CD4-positive, alpha-beta T cell treated with Interleukin-15 for 1 hour (primary cell): ENCODE measurements around the gene SLC13A4.
"Not testable (repeated sequence)": the region's sequence is repeated elsewhere in the genome, so short reads cannot be mapped to it uniquely, and the experiment has no call there.

Experiments used
- DNase-seq: peaks from one replicate; pipeline ENCODE4 v3.0.0-alpha.2; 2020

Gene SLC13A4

GRCh38 chr7:135728136-135728669 is at the start of gene SLC13A4:
TSS of gene SLC13A4 (minus strand) at chr7:135728186. CDS start at chr7:135727496, 690 bp downstream.
- DNase-seq = no peak

GRCh38 chr7:135775915-135776314 is 47.9 kb upstream of the SLC13A4 start:
- DNase-seq = not testable (repeated sequence)

- no peak for DNase-seq
These were observed 47.2 kb upstream of the SLC13A4 start for GRCh38 chr7:135775230-135775629.

DNA sequence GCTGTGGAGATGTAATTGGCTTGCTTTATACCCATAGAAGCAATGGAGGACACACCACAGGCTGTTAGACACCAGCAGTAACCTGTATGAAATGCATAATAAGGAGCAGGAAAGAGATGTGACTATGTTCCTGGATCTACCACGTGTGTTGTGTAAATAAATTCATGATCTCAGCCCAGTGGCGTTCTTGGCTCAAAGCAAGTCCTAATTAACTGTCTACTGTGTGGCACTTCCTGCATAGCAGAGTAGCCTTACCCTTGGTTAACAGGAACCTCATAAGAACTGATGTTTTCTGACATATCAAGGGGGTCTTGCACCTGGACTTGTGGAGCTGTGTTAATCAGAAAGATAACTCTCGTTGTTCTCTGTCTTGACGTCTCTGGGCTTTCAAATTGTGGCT is 46.3 kb upstream of the SLC13A4 start:
- DNase-seq = no peak

DNA sequence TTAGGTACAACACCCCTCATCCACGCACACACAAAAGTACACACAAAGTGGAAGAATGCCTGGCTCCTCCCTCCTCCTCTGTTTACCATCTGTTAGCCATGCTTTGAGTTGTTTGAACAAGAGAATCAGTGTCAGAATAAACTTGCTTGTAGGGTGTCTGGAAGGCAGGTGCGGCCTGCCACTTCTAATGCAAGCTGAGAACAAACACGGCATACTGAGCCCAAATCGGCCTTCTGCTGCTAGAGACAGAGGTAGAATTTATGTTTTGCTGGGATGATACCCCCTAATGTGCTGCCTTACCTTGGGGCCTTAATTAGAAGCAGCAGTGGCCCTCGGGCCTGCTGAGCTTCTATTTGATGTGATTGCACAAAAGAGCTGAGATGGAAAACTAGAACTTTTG is 45.5 kb upstream of the SLC13A4 start:
- DNase-seq = no peak

GRCh38 chr7:135772639-135773222 is 44.7 kb upstream of the SLC13A4 start:
- no peak for DNase-seq

DNA sequence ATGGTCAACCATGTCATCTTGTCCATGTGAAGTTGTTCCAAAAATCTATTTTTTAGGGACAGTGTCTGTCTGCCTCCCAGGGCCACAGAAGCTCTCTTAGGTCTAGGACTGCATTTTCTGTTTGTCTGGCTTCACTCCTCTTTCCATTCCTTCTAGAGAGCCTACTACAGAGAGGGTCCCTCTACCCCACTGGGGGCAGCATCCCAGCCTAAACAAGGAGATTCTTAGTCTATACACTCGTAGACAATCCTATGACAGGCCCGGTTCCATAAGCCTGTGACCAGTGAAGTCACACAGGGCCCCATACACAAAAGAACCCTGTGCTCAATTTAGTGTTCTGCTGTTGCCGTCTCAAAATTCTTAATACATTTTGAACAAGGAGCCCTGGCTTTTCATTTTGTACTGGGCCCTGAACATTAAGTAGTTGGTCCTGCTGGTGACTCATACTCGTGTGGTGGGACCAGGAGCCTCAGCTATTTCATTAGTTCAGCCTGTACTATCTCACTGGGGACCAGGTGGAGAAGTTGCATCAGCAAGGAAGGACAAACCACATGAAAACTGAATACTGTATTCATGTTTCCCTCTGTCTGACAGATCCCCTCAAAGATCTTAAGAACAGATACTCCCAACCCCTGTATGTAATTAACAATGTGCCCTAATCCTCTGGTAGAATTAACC is 44.1 kb upstream of the SLC13A4 start:
- DNase-seq = no peak

DNA sequence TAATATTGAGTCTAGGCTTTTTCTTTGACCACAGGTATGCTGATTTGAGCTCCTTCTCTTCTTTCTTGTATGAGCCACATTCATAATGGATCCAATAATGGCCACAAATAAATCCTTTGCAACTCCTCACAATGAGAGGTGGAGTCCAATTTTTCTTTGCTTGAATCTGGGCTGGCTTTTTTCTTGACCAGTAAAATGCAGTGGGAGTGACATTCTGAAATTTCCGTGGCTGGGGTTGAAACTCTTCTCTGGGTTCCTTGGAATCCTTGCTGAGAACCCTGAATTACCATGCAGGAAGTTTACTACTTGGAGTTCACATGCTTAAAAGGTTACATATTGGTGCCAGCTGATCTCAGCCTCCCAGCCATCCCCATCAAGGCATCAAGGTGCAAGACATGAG is 43.1 kb upstream of the SLC13A4 start:
- no peak for DNase-seq

GRCh38 chr7:135770139-135770710 is 42.2 kb upstream of the SLC13A4 start:
- DNase-seq = no peak

GRCh38 chr7:135769005-135769802 is 41.2 kb upstream of the SLC13A4 start:
- no peak for DNase-seq

DNA sequence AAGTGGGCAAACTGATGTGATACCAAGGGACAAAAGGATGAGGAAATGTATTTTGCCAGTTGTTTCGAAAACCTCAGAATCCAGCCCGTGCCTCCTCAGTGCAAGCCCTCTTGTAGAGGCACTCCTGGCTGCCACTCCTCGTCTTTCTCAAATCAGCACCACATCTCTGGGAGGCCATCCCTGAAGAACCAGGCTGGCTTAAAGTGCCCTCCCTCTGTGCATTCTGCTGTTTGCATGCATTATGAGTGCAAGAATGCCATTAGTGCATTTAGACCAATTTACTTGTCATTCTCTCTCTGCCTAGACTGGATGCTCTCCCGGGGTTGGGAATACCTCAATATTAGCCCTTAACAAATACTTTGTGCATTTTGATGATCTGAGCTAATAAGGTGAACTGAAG is 40.5 kb upstream of the SLC13A4 start:
- no peak for DNase-seq

- no peak for DNase-seq
These were observed 40.1 kb upstream of the SLC13A4 start for GRCh38 chr7:135768064-135768463.

DNA sequence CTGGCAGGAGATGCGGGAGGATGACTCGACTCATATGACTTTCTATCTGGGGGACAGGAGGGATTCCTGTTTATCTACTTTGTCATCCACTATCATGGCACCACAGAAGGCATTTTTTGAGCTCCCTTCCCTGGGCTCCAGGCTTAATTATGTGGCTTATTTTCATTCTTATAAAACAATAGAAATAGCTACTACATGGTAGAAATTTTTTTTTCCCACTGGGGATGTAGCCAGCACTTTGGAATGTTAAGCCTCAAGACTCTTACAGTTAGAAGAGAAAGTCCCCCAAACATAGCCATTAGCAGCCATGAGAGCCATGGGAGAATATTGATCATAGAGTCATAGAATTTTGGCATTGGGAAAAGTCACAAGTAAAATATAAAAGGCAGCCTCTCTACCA is 35.3 kb upstream of the SLC13A4 start:
- no peak for DNase-seq

DNA sequence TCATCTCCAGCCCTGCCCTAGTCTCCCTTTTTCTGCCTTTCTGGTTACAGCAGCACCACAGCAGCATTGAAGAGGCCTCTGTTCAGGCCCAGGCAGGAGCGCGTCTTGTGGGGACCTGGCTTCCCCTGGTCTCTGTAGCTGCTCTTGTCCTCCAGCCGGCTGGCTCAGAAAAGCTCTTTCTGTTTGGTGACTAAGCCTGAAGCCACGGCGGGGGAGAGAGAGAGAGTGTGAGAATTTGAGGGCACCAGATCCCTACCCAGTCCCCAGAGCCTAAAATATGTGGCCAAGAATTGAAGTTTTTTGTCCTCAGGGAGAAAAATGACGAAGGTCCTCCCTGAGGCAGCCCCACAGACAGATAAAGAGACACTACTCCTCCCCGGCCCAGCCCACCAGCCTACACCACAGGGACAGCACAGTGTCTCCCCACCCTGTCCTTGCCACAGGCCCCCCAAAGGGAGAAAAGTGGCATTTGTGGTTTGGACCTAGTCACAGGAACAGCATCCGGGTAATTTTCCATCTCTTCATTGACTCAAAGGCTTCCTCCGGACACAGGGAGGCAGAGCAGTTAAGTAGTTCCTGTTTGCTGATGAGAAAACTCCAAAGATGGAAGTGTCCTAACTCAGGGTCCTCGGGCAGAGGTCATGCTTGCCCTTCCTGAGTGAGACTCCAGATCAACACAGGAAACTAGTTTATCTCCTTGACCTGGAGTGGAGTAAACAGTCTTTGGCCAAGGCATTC is 33.9 kb upstream of the SLC13A4 start:
- DNase-seq = no peak

DNA sequence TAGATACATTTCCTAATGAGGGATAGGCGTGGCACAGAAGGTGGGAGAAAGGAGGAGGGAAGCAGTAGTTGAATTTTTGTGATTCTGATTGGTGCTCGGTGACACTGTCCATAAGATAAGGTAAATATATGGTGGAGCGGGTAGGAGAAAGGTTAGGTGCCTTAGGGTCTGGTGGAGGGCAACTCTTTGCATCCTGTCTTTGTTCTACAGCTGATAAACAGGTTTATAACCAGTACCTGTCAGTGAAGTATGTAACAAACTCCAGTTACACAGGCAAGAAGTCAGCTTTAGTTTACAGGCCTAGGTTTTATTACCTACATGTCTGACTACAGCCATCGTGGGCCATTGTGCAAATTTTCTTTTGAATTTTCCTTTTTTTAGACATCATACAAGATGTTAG is 31.5 kb upstream of the SLC13A4 start:
- no peak for DNase-seq

DNA sequence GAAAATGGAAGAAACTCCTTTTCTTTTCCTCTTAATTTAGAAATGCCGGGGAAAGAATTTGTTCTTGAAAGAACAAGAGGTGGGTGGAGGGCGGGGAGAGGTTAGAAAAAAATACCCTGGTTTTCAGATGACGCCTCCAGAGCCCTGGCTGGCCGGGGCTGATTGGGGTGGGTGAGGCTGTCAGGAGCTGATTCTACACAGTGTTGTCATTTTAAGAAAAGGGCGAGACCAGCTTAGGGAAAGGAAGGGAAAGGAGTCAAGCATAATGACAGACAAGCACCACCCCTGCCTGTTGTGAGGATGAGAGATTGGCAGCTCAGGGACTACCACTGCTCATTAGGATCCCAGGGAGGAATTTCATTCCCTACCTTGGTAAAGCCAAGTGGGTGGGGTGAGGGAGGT is 30.5 kb upstream of the SLC13A4 start:
- DNase-seq = no peak

GRCh38 chr7:135757719-135758411 is 29.9 kb upstream of the SLC13A4 start:
- DNase-seq = no peak

DNA sequence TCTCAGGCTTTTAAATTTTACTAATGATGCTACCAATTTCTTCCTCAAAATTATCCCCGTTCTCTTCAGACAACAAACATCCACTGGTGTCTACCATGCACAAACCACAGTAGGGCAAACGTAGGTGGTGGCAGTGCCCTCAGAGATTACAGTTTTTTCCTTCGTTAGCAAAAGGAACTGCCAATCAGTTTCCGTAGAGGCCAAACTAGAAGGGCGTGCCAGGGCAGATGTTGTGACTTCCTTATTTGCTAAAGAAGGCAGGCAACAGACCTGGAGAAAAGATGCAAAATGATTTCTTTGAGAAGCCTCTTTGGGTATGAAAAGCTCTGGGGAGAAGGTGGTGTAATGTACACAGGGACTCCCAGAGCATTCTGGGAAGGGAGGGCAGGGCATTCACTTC is 28.2 kb upstream of the SLC13A4 start:
- DNase-seq = no peak

GRCh38 chr7:135755351-135755753 is 27.4 kb upstream of the SLC13A4 start:
- no peak for DNase-seq

DNA sequence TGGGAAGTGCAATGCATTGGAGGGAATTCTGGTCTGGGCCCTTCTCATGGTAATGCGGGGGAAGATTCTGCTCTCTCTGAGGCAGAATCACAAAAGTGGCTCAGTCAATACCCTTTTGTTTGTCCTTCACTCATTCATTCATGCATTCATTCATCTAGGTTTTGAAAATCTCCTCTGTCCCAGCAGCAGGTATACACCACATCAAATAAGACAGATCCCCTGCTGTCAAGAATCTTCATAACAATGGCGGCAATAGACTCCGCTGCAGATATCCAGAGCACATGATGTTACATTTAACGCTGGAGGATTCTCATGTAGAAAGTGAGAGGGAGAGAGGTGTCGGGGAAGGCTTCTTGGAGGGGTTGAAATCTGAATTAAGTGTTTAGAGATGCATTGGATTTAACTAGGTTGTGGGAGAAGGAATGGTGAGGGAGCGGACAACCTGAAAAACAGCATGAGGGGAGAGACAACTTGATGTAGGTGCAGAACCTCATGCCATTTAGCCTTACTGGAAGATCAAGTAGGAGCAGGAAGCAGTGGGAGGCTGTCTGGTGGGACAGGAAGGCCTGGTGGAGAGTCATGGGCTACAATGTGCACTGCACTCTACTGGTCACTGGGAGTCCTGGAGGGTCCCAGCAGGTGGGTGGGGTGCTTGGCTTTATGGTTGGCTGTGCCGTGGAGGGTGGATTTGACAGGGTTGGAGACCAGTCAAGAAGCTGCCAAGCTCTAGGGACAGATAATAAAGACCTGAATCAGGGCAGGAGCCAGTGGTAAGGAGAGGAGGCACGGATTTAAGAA is 25.8 kb upstream of the SLC13A4 start:
- DNase-seq = no peak

GRCh38 chr7:135748770-135749169 is 20.8 kb upstream of the SLC13A4 start, which contains the start of gene FAM180A:
TSS of gene FAM180A (minus strand) at chr7:135748813. CDS start at chr7:135748580, 233 bp downstream.
- DNase-seq = no peak
